ENCODE data around the gene PLK3.

The PLK3 gene

DNA sequence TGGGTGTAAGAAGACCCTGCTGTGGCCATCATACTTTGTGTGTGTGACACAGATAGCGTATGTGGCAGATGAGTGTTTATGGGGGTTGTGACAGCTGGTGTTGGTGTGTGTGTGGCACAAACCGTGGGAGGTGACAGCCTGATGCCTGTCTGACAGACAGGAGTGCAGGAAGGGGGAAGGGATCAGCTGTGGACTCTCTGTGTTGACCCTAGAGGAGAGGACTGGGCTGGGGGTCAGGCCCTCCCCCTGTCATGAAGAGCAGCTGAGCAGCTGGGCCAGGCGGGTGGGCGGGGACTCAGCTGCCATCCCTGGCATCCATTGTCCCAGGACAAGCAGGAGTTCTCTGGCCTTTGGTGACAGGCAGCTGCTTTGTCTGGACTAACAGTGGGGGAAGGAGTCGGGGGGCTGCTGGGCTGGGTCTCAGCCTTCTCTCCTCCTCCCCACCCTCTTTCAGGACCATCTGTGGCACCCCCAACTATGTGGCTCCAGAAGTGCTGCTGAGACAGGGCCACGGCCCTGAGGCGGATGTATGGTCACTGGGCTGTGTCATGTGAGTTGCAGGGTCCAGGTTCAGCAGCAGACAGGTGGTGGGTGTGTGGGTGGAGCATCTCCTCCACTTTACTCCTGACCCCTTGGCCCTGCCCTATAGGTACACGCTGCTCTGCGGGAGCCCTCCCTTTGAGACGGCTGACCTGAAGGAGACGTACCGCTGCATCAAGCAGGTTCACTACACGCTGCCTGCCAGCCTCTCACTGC lies 2.3 kb downstream of the PLK3 start:
- TF ChIP-seq, protein P1, sequence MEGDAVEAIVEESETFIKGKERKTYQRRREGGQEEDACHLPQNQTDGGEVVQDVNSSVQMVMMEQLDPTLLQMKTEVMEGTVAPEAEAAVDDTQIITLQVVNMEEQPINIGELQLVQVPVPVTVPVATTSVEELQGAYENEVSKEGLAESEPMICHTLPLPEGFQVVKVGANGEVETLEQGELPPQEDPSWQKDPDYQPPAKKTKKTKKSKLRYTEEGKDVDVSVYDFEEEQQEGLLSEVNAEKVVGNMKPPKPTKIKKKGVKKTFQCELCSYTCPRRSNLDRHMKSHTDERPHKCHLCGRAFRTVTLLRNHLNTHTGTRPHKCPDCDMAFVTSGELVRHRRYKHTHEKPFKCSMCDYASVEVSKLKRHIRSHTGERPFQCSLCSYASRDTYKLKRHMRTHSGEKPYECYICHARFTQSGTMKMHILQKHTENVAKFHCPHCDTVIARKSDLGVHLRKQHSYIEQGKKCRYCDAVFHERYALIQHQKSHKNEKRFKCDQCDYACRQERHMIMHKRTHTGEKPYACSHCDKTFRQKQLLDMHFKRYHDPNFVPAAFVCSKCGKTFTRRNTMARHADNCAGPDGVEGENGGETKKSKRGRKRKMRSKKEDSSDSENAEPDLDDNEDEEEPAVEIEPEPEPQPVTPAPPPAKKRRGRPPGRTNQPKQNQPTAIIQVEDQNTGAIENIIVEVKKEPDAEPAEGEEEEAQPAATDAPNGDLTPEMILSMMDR (conservative IDR thresholded peaks at IDR 0.05; ENCODE audit: low read length) = no peak
- H3K4me3 ChIP-seq (ENCODE audit: low read length) = peak overlapping the region; percentile 83
- no peak for DNase-seq (ENCODE audit: low read depth)

DNA sequence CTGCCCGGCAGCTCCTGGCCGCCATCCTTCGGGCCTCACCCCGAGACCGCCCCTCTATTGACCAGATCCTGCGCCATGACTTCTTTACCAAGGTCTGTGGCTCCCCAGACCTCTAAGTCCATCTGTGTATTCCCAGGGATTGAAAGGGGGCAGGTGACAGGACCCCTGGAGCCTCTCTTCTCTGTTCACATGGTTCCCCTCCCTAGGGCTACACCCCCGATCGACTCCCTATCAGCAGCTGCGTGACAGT lies 2.8 kb downstream of the PLK3 start:
- peak overlapping the region; percentile 83 for H3K4me3 ChIP-seq (ENCODE audit: low read length)
- no peak for DNase-seq (ENCODE audit: low read depth)
- TF ChIP-seq, protein P1 (conservative IDR thresholded peaks at IDR 0.05; ENCODE audit: low read length) = no peak

DNA sequence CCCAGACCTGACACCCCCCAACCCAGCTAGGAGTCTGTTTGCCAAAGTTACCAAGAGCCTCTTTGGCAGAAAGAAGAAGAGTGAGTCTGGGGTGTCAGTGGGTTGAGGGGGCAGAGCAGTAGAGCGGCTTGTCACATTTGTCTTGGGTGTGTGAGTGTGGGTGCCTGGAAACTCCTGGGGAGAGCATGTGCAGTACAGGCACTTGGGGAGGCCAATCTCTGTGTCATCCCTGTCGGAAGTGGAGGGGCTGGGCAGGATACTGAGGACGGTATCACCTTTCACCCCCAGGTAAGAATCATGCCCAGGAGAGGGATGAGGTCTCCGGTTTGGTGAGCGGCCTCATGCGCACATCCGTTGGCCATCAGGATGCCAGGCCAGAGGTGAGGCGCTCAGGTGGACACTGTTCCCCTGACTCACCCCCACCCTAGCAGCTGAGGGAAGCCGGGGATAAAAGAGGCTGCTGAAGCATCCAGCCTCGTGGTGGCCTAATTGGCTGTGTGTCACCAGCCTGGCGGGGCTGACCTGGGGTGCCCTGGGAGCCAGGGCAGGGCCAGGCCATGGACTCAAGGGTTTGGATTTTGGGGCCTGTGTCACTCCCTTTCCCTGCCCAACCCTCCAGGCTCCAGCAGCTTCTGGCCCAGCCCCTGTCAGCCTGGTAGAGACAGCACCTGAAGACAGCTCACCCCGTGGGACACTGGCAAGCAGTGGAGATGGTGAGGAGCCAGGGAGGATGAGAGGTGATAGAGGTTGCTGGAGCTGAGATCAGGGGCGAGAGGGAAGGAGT lies 3.3 kb downstream of the PLK3 start:
- DNase-seq (ENCODE audit: low read depth) = no peak
- TF ChIP-seq, protein P1 (conservative IDR thresholded peaks at IDR 0.05; ENCODE audit: low read length) = no peak
- H3K4me3 ChIP-seq (ENCODE audit: low read length) = peak overlapping the region; percentile 83

DNA sequence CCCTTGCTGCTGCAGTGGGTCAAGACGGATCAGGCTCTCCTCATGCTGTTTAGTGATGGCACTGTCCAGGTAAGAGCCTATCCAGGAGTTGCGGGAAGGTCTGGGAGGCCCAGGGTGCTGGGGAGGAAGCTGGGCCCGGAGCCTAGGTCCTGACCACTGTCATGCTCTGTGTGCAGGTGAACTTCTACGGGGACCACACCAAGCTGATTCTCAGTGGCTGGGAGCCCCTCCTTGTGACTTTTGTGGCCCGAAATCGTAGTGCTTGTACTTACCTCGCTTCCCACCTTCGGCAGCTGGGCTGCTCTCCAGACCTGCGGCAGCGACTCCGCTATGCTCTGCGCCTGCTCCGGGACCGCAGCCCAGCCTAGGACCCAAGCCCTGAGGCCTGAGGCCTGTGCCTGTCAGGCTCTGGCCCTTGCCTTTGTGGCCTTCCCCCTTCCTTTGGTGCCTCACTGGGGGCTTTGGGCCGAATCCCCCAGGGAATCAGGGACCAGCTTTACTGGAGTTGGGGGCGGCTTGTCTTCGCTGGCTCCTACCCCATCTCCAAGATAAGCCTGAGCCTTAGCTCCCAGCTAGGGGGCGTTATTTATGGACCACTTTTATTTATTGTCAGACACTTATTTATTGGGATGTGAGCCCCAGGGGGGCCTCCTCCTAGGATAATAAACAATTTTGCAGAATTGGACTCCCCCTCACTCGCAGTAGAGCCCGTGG lies 5.3 kb downstream of the PLK3 start:
- no peak for DNase-seq (ENCODE audit: low read depth)
- no peak overlapping the region for H3K4me3 ChIP-seq (ENCODE audit: low read length)
- TF ChIP-seq, protein P1 (conservative IDR thresholded peaks at IDR 0.05; ENCODE audit: low read length) = no peak

DNA sequence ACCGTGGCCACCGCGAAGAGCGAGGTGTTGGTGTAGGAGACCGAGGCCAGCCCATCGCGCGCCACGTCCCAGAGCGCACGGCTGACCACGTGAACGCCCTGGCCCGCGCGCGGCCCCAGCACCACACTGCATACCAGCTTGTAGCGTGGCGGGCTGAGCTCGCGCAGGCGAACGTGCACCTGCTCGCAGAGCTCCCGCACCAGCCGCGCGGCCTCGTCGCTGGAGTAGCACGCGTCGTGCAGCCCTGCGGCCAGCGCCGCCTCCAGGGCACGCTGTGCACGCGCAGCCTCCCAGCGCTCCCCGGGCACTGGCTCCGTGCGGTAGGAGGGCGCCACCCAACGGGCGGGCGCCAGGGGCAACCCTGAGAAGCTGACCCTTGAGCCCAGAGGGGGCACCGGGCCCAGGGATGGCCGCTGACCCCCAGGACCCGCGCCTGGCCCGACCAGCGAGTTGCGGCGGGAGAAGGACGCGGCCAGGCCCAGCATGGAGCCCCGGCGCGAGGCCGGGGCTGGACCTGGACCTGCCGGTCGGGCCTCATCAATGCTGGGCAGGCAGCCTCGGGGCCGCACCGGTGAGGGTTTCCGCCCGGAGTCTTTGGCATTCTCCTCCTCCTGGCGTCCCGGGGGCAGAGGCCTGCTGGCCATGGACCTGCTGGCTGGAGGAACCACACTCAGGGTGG lies 6.0 kb downstream of the PLK3 start:
- TF ChIP-seq, protein P1 (conservative IDR thresholded peaks at IDR 0.05; ENCODE audit: low read length) = no peak
- DNase-seq (ENCODE audit: low read depth) = no peak
- no peak overlapping the region for H3K4me3 ChIP-seq (ENCODE audit: low read length)

DNA sequence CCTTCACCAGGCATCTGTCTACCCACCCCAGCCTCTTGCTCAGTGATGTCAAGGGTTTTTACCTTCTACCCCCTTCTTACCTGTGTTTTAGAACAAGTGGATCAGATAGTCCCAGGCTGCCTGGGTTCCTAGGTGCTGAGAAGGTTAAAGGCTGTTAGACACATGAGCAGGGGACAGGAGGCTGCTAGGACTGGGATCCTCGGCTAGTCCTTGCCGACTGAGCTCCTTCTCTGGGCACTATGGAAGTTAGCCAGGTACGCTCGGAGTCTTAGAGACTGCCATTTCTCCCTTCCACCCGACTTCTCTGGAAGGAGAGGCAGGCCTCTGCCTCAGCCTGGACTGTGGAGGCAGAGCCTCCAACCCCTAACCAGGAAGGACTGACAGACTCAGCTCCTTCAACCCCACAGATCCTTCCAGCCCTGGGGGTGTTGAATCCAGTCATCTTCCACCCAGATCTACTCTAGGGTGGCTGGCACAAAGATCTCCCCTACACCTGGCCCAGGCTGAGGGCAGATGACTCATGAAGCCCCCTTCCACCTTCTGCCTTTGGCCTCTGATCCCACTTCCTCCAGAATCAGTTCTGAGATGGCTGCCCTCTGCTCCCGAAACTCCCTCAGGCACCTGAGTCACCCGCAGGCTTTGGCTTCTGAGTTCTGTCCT lies 6.7 kb downstream of the PLK3 start, which contains the start of gene DYNLT4:
TSS of gene DYNLT4 (minus strand) at position 648 of the 660 bp plus-strand sequence. CDS start 683 bp downstream, outside the sequence.
- DNase-seq (ENCODE audit: low read depth) = no peak
- TF ChIP-seq, protein P1 (conservative IDR thresholded peaks at IDR 0.05; ENCODE audit: low read length) = no peak
- H3K4me3 ChIP-seq (ENCODE audit: low read length) = peak within 1 kb of the TSS; percentile 78

Data from AG10803 (cell line).